ENCODE measurements around the gene ZNF618.

GRCh38 chr9:113921396-113921925, 45.4 kb downstream of the ZNF618 start:
- TF ChIP-seq CTCF (IDR thresholded peaks at IDR 0.05 in 4 of 5, conservative IDR thresholded peaks at IDR 0.05 in 1 of 5) (no peak), POLR2A (IDR thresholded peaks at IDR 0.05) (no peak)
